Measurements from ENCODE around the gene NPTX1. TPM values are rescaled to one million over a fixed set of nuclear protein-coding genes. Genes with fewer than 3 reads are reported as not detected.

The NPTX1 gene
- total RNA-seq, 4 donors from 2014 or later = not detected

- TF ChIP-seq, protein P1, sequence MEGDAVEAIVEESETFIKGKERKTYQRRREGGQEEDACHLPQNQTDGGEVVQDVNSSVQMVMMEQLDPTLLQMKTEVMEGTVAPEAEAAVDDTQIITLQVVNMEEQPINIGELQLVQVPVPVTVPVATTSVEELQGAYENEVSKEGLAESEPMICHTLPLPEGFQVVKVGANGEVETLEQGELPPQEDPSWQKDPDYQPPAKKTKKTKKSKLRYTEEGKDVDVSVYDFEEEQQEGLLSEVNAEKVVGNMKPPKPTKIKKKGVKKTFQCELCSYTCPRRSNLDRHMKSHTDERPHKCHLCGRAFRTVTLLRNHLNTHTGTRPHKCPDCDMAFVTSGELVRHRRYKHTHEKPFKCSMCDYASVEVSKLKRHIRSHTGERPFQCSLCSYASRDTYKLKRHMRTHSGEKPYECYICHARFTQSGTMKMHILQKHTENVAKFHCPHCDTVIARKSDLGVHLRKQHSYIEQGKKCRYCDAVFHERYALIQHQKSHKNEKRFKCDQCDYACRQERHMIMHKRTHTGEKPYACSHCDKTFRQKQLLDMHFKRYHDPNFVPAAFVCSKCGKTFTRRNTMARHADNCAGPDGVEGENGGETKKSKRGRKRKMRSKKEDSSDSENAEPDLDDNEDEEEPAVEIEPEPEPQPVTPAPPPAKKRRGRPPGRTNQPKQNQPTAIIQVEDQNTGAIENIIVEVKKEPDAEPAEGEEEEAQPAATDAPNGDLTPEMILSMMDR (IDR thresholded peaks at IDR 0.05; ENCODE audit: low read depth) = no peak
Observed at GRCh38 chr17:80501741-80502577, 25.6 kb upstream of the NPTX1 start.

GRCh38 chr17:80499961-80500665, 23.7 kb upstream of the NPTX1 start:
- TF ChIP-seq, protein P1 (IDR thresholded peaks at IDR 0.05; ENCODE audit: low read depth) = no peak

DNA sequence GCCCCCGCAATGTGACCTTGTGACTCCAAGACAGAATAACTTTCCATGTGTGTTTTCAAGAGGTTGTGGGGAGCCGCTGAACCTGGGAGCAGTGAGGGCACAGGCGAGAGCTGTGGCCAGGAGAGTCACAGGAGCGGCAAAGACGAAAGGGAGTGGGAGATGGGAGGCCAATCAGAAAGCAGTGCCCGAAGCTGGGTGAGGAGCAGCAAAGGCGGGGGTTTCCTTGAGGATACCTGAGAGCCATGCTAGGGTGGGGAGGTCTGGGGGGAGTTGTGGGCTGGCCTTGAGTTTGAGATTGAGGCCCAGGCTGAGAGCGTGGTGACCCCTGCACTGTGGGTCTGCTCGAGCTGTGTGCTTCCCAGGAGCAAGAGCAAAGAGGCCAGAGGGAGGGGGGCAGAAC, 23.2 kb upstream of the NPTX1 start:
- TF ChIP-seq, protein P1 (IDR thresholded peaks at IDR 0.05; ENCODE audit: low read depth) = no peak

GRCh38 chr17:80498920-80499410, 22.6 kb upstream of the NPTX1 start:
- TF ChIP-seq, protein P1 (IDR thresholded peaks at IDR 0.05; ENCODE audit: low read depth) = no peak

GRCh38 chr17:80498242-80498919, 22.0 kb upstream of the NPTX1 start:
- TF ChIP-seq, protein P1 (IDR thresholded peaks at IDR 0.05; ENCODE audit: low read depth) = no peak

GRCh38 chr17:80497726-80498241, 21.4 kb upstream of the NPTX1 start:
- TF ChIP-seq, protein P1 (IDR thresholded peaks at IDR 0.05; ENCODE audit: low read depth) = no peak
